Measurements from ENCODE around the gene PHF21A.

Gene PHF21A

GRCh38 chr11:45924036-45924915, 197.0 kb downstream of the PHF21A start:
- in situ Hi-C loops (cut with MboI; ENCODE audit: low sequenced_read_pairs) = no loop called here

- in situ Hi-C loops (cut with MboI; ENCODE audit: low sequenced_read_pairs) = no loop called here
Measured at GRCh38 chr11:45922425-45923082, 198.7 kb downstream of the PHF21A start, which contains the start of gene LARGE2. TSS of gene LARGE2 (plus strand) at chr11:45922656. CDS start at chr11:45922883, 227 bp downstream.

- in situ Hi-C loops (cut with MboI; ENCODE audit: low sequenced_read_pairs) = no loop called here
Measured at GRCh38 chr11:45921561-45922424, 199.5 kb downstream of the PHF21A start.

- in situ Hi-C loops (cut with MboI; ENCODE audit: low sequenced_read_pairs) = no loop called here
Measured at GRCh38 chr11:45920531-45921477, 200.4 kb downstream of the PHF21A start.

- in situ Hi-C loops (cut with MboI; ENCODE audit: low sequenced_read_pairs) = no loop called here
Measured at GRCh38 chr11:45919806-45920530, 201.3 kb downstream of the PHF21A start.

GRCh38 chr11:45918962-45919675, 202.1 kb downstream of the PHF21A start:
- in situ Hi-C loops (cut with MboI; ENCODE audit: low sequenced_read_pairs) = no loop called here

GRCh38 chr11:45918331-45918941, 202.8 kb downstream of the PHF21A start:
- in situ Hi-C loops (cut with MboI; ENCODE audit: low sequenced_read_pairs) = no loop called here

GRCh38 chr11:45917623-45918330, 203.5 kb downstream of the PHF21A start, which contains the start of gene PEX16:
TSS of gene PEX16 (minus strand) at chr11:45917877. CDS start at chr11:45917811, 66 bp downstream.
- in situ Hi-C loops (cut with MboI; ENCODE audit: low sequenced_read_pairs) = no loop called here

GRCh38 chr11:45917286-45917622, 204.0 kb downstream of the PHF21A start:
- in situ Hi-C loops (cut with MboI; ENCODE audit: low sequenced_read_pairs) = no loop called here

- in situ Hi-C loops (cut with MboI; ENCODE audit: low sequenced_read_pairs) = no loop called here
Measured at GRCh38 chr11:45915446-45915845, 205.8 kb downstream of the PHF21A start.

- in situ Hi-C loops (cut with MboI; ENCODE audit: low sequenced_read_pairs) = no loop called here
Measured at GRCh38 chr11:45913942-45914635, 207.2 kb downstream of the PHF21A start.

- in situ Hi-C loops (cut with MboI; ENCODE audit: low sequenced_read_pairs) = no loop called here
Measured at GRCh38 chr11:45913514-45913913, 207.7 kb downstream of the PHF21A start.

- in situ Hi-C loops (cut with MboI; ENCODE audit: low sequenced_read_pairs) = no loop called here
Measured at GRCh38 chr11:45910623-45911022, 210.6 kb downstream of the PHF21A start.

- in situ Hi-C loops (cut with MboI; ENCODE audit: low sequenced_read_pairs) = no loop called here
Measured at GRCh38 chr11:45909594-45910475, 211.4 kb downstream of the PHF21A start.

- in situ Hi-C loops (cut with MboI; ENCODE audit: low sequenced_read_pairs) = no loop called here
Measured at GRCh38 chr11:45907911-45908370, 213.3 kb downstream of the PHF21A start.
